Aorta (tissue), 5 donors: Measurements from ENCODE around the gene MIPOL1. TPM values are rescaled to one million over a fixed set of nuclear protein-coding genes. Genes with fewer than 3 reads are reported as not detected.

ENCODE experiments used
- ATAC-seq: fragments of 200-7000 bp; cut with Tn5 transposase; one replicate; pipeline ENCODE4 v1.9.1; 2022; ENCODE audit warnings: moderate library complexity; ENCODE audit not compliant: low FRiP score
- DNase-seq, 2 donors: peaks; one replicate each; pipeline ENCODE4 v3.0.0-alpha.2; 2020
- H3K27ac ChIP-seq, 2 donors: one replicate each; pipeline ENCODE4 v1.5.1; 2013; ENCODE audit warnings: low read length in 2 of 2, mild to moderate bottlenecking in 2 of 2, moderate library complexity in 2 of 2, control low read depth in 1 of 2, inconsistent platforms in 1 of 2, low read depth in 1 of 2
- H3K27me3 ChIP-seq, 2 donors: one replicate each; pipeline ENCODE4 v1.6.1; 2013; ENCODE audit warnings: control low read depth in 1 of 2, low read length in 1 of 2, mild to moderate bottlenecking in 1 of 2, moderate library complexity in 1 of 2; ENCODE audit not compliant: insufficient read depth in 2 of 2, control insufficient read depth in 1 of 2
- H3K36me3 ChIP-seq, 2 donors: one replicate each; pipeline ENCODE4 v1.6.1; 2013; ENCODE audit warnings: control low read depth in 1 of 2, low read length in 1 of 2, mild to moderate bottlenecking in 1 of 2; ENCODE audit not compliant: insufficient read depth in 2 of 2, control insufficient read depth in 1 of 2
- H3K4me1 ChIP-seq, 2 donors: one replicate each; pipeline ENCODE4 v1.6.1; 2013; ENCODE audit warnings: low read length in 2 of 2, control low read depth in 1 of 2, mild to moderate bottlenecking in 1 of 2, moderate library complexity in 1 of 2; ENCODE audit not compliant: insufficient read depth in 2 of 2, control insufficient read depth in 1 of 2
- H3K4me3 ChIP-seq, 2 donors: one replicate each; pipeline ENCODE4 v1.5.1; 2013; ENCODE audit warnings: low read length in 2 of 2, control low read depth in 1 of 2, mild to moderate bottlenecking in 1 of 2
- H3K9me3 ChIP-seq: one replicate; pipeline ENCODE4 v1.6.1; 2013; ENCODE audit warnings: mild to moderate bottlenecking, low read length; ENCODE audit not compliant: control insufficient read depth
- WGBS, 2 donors: extraction: QIAGEN DNeasy Blood & Tissue Kit; methylation state at CpG; one replicate each; pipeline ENCODE4 v1.1.7; 2013; 5-methylcytosine and 5-hydroxymethylcytosine counted together
- intact Hi-C, 2 donors: fragments of 100-400 bp; cut with DNase I; formaldehyde crosslinking; loops; one replicate each; pipeline versions ENCODE4 v1.14.2 to v1.15.0; 2022
- polyA plus RNA-seq, 2 donors: library from polyadenylated mRNA; stranded (reverse); fragments of 200-250 nt; gene quantifications; one replicate each; pipeline ENCODE4 v1.2.3, GENCODE V29; 2013
- total RNA-seq, 2 donors: library from RNA; stranded (reverse); fragmentation: NEBNext Ultra II Directional; extraction: Animal tissue kit (Norgen Biotek cat#: 25700); gene quantifications; one replicate each; pipeline ENCODE4 v1.2.1, GENCODE V29; 2021
- donor health status: healthy with polysubstance abuse.
- donor health status: Bipolar disorder and iron deficiency.
- donor health status: DM: no; HTN: no; CAD: no.
- donor health status: DM: no; HTN: no; CAD: no.
- donor health status: DM: yes; HTN: yes; CAD: no.

Gene MIPOL1
- total and polyA plus RNA-seq, 4 donors, result 3.4 to 20.6 (median 11.9) TPM

DNA sequence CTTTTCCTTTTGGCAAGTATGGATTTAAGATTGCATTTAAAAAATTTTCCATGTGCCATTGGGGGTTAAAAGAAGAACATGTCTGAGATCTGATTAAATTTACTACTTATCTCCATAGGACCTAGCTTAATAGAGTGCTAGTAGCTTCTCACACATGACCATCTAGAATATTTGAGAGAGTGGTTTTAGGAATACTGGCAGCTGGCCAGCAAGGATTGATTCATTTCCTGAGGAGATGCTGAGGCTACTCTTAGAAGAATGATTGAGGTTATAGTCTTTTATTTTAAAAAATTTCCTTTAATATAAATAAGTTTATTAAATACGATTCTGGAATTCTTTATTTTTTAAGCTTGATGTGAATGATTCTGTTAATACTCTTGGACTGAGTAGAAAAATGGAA is 56.2 kb downstream of the MIPOL1 start:
- H3K27me3 ChIP-seq, result no peaks in the 10 kb centered on the region
- H3K9me3 ChIP-seq, result no peaks in the 10 kb centered on the region
- intact Hi-C loops, result no loop called here
- H3K4me1 ChIP-seq, result no peaks in the 10 kb centered on the region
- H3K4me3 ChIP-seq, result no peak overlapping the region
- no peaks in the 10 kb centered on the region for H3K36me3 ChIP-seq
- DNase-seq (peak in 1 of 2 donors; percentile 46), ATAC-seq (no peak)
- no peak overlapping the region for H3K27ac ChIP-seq
- WGBS, 2 donors, result 71 to 80% methylated on average over 1 of the region's 1 CpG

DNA sequence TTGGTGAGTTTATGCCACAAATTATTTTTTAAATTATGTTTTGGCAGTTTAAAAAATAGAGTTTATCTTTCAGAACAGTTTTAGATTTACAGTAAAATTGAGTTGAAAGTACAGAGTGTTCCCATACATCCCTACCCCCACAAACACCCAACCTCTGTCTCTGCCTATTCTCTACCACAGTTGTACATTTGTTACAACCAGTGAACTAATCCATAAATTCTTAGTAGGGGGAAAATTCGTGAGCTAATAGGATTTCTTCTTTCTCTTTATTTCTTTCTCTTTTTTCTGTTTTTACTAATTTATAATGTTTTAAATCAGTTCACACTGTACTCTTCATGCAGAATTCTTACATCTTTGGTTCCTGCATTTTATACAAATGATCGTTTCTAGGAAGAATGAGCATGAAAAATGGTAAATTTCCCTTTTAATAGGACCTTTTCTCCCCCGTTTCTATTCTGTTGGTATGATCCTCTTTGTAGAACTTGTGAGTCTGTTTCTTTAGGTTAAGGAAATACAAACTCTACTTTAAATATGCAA is 56.7 kb downstream of the MIPOL1 start:
- intact Hi-C loops, result no loop called here
- no peak for DNase-seq
- Histone ChIP-seq H3K36me3 (no peaks in the 10 kb centered on the region), H3K4me3 (no peak overlapping the region), H3K9me3 (no peaks in the 10 kb centered on the region), H3K4me1 (no peaks in the 10 kb centered on the region), H3K27me3 (no peaks in the 10 kb centered on the region), H3K27ac (no peak overlapping the region)
- WGBS, 2 donors, result 93% methylated on average over 3 of the region's 3 CpGs
- ATAC-seq, result no peak

DNA sequence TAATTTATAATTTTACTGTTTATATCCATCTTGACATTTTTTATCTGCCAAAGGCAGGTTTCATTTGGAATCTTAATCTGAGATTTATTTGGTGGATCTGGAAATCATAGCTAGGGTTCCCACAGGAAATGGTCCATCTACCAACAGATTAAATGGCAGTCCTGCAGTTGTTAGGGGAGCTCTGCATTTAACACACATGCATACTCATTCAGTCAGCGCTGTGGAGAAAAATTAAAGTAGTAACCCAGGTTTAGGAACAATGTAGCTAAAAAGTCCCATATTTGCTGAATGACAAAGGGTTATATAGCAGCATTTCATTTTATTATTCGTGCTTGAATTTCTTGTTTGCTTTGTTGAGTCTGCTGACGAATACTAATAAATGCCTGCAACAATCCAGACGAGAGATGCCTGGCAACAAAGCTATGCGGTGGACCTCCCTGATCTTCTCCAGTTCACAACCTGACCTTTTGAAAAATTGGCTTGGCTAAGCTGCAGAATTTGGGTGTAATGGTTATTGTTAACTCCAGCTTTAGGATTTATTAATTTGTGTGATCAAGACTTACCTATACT is 59.8 kb downstream of the MIPOL1 start:
- Histone ChIP-seq H3K36me3 (no peaks in the 10 kb centered on the region), H3K4me1 (no peaks in the 10 kb centered on the region), H3K9me3 (no peaks in the 10 kb centered on the region), H3K4me3 (no peak overlapping the region), H3K27ac (no peak overlapping the region), H3K27me3 (no peaks in the 10 kb centered on the region)
- ATAC-seq (no peak), DNase-seq (no peak)
- intact Hi-C loops, result no loop called here
- 91 to 92% methylated on average over 5 of the region's 5 CpGs for WGBS, 2 donors

DNA sequence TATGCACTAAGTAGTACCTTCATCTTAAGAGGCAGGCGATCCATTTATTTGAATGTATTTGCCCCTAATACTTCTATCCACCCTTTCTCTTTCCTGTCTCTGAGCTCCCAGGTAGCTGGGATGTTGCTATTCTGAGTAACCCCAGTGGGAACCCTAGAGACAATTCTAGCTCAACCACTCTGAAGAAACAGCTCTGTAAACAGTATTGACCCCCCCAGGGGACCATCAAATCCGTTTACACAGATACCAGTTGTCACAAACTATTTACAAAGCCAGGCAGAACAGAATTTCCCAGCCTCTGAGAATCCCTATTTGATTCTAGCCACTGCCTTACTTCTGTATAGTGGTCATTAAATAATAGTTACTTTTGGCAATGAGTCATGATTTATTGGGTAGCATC is 64.9 kb downstream of the MIPOL1 start:
- no peak for ATAC-seq
- intact Hi-C loops, result no loop called here
- no peaks in the 10 kb centered on the region for H3K27me3 ChIP-seq
- H3K9me3 ChIP-seq, result no peaks in the 10 kb centered on the region
- H3K4me3 ChIP-seq, result no peak overlapping the region
- DNase-seq, result no peak
- 61 to 71% methylated on average over 2 of the region's 2 CpGs for WGBS, 2 donors
- no peaks in the 10 kb centered on the region for H3K36me3 ChIP-seq
- no peaks in the 10 kb centered on the region for H3K4me1 ChIP-seq
- no peak overlapping the region for H3K27ac ChIP-seq

DNA sequence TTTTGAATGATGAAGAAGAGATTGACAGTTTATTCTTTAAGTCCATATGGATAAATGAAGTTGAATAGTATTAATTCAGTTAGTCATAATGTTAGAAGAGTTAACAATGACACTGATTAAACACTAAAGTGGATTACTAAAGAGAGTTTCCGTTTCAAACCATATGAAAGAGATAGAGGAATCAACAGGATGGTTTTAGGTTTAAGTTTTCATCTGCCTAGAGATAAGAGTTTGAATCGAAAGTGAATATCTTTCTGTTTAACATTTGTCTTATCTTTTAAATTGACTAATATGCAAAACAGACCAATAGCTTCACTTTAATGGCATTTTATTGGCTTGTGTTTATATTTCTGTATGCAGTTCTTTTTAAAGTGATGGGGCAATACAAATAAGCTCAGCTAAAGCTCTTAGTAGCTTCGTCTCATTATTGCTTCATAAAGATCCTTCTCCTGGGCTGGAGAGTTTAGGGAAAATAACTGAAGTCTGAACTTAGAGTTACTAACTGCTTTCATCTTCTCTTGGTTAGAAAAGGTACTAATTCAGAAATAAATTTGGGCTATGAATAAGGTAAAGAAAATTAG is 66.0 kb downstream of the MIPOL1 start:
- intact Hi-C loops, result no loop called here

DNA sequence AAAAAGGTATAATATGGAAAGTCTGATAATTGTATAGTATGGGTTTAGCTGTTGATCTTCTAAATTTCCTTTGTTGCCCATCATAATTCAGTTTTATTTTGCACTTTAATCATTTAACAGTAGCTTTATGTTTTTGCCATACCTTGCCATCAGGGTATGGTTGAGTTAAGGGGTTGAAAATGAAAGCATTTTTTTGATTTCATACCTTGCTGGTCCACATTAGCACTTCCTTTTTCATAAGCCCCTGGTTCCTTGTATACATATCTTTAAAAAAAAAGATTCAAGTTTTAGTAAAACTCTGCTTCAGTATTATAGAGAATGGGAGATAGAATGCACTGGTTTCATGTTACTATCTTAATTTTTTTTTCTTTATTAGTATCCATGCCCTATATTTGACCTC is 71.1 kb downstream of the MIPOL1 start:
- ATAC-seq, result no peak
- intact Hi-C loops, result no loop called here
- DNase-seq, result no peak

More for the DNA sequence above, 66.0 kb downstream of the MIPOL1 start:
- WGBS, 2 donors, result 78 to 79% methylated on average over 3 of the region's 3 CpGs
- no peak overlapping the region for H3K27ac ChIP-seq
- no peaks in the 10 kb centered on the region for H3K9me3 ChIP-seq
- H3K4me1 ChIP-seq, result no peaks in the 10 kb centered on the region
- ATAC-seq (no peak), DNase-seq (no peak)
- H3K36me3 ChIP-seq, result no peaks in the 10 kb centered on the region
- H3K4me3 ChIP-seq, result no peak overlapping the region
- no peaks in the 10 kb centered on the region for H3K27me3 ChIP-seq

DNA sequence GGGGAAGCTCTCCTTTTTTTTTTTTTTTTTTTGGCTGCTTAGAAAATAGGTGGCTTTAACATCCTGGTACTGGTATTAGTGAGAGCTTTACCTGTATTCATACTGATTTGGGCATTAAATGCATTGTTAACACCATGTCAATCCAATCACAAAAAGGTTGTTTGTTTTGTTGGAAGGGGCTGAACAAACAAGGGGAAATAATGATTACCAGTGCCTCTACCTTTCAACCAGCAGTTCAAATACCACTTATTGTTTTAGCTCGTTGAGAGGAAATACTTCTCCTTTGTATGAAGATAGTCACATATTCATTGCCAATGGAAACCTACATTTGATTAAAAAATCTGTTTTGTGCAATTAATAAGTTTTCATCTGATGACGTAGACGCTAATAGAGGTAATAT is 72.9 kb downstream of the MIPOL1 start:
- DNase-seq (no peak), ATAC-seq (no peak)
- intact Hi-C loops, result no loop called here
- 86 to 91% methylated on average over 3 of the region's 3 CpGs for whole genome bisulfite sequencing, 2 donors
- no peak overlapping the region for H3K27ac ChIP-seq
- no peaks in the 10 kb centered on the region for H3K27me3 ChIP-seq
- H3K4me3 ChIP-seq, result no peak overlapping the region
- H3K4me1 ChIP-seq, result no peaks in the 10 kb centered on the region
- no peaks in the 10 kb centered on the region for H3K36me3 ChIP-seq
- no peaks in the 10 kb centered on the region for H3K9me3 ChIP-seq

More for the DNA sequence above, 71.1 kb downstream of the MIPOL1 start:
- no peak overlapping the region for H3K4me3 ChIP-seq
- H3K4me1 ChIP-seq, result no peaks in the 10 kb centered on the region
- H3K27ac ChIP-seq, result no peak overlapping the region
- no peaks in the 10 kb centered on the region for H3K36me3 ChIP-seq
- no peaks in the 10 kb centered on the region for H3K27me3 ChIP-seq
- no peaks in the 10 kb centered on the region for H3K9me3 ChIP-seq

DNA sequence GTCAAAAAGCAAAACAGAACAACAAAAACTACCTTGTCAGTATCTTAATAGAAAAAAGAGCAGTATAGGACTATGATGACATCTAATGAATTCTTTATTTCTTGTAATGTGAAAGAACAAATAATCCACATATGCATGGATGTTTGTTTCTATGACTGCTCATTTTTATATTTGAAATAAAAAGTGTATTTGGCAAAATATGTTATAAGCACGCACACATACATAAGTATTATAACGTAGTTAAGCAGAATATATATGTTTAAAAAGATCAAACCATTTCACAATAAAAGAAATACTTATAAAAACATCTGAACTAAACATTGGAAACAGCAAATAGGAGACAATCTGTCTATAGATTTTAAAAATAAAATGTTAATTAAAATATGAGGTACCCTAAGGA is 74.8 kb downstream of the MIPOL1 start:
- intact Hi-C loops, result no loop called here
- H3K27me3 ChIP-seq, result no peaks in the 10 kb centered on the region
- H3K27ac ChIP-seq, result no peak overlapping the region
- ATAC-seq (no peak), DNase-seq (no peak)
- H3K4me1 ChIP-seq, result no peaks in the 10 kb centered on the region
- H3K9me3 ChIP-seq, result no peaks in the 10 kb centered on the region
- no peaks in the 10 kb centered on the region for H3K36me3 ChIP-seq
- 97 to 98% methylated on average over 2 of the region's 2 CpGs for WGBS, 2 donors
- H3K4me3 ChIP-seq, result no peak overlapping the region

DNA sequence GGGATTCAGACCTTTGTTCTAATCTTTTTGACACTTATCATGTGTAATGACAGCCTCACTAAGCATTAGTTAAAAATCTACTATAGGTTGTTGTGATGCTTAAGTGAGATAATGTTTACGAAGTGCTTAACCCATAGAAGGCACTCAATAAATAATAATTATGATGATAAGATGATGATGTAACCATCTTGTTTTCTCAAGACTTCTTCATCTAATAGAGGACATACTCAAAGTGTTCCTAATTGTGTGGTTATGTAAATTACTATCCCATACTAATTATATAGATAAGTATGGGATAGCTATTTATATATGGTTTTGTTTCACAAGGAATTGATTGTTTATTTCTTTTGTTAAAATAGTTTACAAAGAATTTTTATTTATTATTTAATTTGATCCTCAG is 76.9 kb downstream of the MIPOL1 start:
- DNase-seq, result no peak
- Histone ChIP-seq H3K4me3 (no peak overlapping the region), H3K9me3 (no peaks in the 10 kb centered on the region), H3K36me3 (no peaks in the 10 kb centered on the region), H3K27ac (no peak overlapping the region), H3K4me1 (no peaks in the 10 kb centered on the region), H3K27me3 (no peaks in the 10 kb centered on the region)
- WGBS, 2 donors, result 97 to 98% methylated on average over 1 of the region's 1 CpG
- intact Hi-C loops, result no loop called here
- no peak for ATAC-seq
